Astrocyte of the cerebellum (primary cell): ENCODE data around the gene TRIOBP.

ENCODE experiments used
- DNase-seq: peaks from one replicate; pipeline ENCODE4 v3.0.0-alpha.2; 2011; ENCODE audit warnings: low read depth
- H3K4me3 ChIP-seq: 2 replicates; pipeline ENCODE4 v1.5.1; 2011; ENCODE audit warnings: mild to moderate bottlenecking, low read depth, low read length, moderate library complexity
- in situ Hi-C: cut with HindIII; loops from 2 replicates; pipeline ENCODE4 v1.10.0; 2017; ENCODE audit warnings: low sequenced_read_pairs
- TF ChIP-seq, protein P1 (sequence below): IDR thresholded peaks from 2 replicates; pipeline ENCODE4 v1.5.1; 2012; ENCODE audit warnings: low read length, low read depth, moderate library complexity, mild to moderate bottlenecking; ENCODE audit errors: missing control alignments

The TRIOBP gene

DNA sequence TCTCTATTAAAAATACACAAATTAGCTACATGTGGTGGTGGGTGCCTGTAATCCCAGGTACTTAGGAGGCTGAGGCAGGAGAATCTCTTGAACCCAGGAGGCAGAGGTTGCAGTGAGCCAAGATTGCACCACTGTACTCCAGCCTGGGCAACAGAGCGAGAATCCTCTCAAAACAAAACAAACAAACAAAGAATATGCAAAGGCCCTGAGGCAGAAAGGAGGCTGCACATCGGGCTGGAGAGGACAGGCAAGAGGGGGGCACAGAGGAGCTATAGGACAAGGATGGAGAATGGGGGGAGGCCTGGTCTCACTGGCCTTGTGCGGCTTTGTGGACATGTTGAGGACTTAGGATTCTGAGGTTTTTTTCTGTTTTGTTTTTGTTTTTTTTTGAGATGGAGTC, 8.4 kb downstream of the TRIOBP start:
- no peak for DNase-seq
- H3K4me3 ChIP-seq, result no peak overlapping the region
- TF ChIP-seq, protein P1, sequence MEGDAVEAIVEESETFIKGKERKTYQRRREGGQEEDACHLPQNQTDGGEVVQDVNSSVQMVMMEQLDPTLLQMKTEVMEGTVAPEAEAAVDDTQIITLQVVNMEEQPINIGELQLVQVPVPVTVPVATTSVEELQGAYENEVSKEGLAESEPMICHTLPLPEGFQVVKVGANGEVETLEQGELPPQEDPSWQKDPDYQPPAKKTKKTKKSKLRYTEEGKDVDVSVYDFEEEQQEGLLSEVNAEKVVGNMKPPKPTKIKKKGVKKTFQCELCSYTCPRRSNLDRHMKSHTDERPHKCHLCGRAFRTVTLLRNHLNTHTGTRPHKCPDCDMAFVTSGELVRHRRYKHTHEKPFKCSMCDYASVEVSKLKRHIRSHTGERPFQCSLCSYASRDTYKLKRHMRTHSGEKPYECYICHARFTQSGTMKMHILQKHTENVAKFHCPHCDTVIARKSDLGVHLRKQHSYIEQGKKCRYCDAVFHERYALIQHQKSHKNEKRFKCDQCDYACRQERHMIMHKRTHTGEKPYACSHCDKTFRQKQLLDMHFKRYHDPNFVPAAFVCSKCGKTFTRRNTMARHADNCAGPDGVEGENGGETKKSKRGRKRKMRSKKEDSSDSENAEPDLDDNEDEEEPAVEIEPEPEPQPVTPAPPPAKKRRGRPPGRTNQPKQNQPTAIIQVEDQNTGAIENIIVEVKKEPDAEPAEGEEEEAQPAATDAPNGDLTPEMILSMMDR, result no peak
- in situ Hi-C loops, result no loop called here

DNA sequence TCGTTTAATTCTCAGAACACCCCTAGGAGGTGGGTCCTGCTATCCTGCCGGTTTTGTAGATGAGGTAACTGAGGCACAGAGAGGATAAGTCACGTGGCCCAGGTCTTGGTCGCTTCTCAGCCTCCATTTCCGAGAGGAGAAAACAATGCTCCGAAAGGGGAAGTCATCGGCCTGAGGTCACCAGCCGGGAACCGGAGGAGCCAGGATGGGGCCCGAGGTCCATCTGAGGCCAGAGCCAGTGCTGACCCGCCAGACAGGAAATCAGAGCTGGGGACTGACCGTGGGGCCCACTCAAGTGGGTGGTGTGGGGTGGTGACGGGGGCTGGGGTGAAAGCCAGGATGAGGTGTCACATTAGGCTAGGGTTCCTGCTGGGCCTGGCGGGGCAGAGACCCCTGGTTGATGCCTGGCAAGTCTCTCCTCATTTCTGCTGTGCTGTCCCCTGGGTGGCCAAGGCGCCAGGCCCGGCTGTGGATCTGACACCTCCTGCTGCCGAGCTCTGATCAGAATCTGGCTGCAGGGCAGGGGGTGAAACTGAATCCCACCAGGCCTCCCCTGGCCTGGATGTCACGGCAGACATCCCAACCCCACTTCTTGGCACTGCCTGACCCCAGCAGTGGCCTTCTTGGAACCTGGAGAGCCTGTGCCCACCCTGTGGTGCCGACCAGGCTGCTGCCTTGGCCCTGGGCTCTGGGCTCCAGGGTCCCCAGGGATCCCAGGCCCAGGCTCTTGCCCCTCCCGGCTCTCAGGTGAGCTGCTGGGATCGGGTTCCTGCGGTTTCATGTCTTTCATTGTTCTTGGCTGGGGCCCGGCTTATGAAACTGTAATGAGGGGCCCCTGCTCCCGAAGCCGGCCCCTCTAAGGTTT, 12.0 kb downstream of the TRIOBP start:
- DNase-seq, result no peak
- no peak overlapping the region for H3K4me3 ChIP-seq
- in situ Hi-C loops, result no loop called here
- TF ChIP-seq, protein P1, result no peak

DNA sequence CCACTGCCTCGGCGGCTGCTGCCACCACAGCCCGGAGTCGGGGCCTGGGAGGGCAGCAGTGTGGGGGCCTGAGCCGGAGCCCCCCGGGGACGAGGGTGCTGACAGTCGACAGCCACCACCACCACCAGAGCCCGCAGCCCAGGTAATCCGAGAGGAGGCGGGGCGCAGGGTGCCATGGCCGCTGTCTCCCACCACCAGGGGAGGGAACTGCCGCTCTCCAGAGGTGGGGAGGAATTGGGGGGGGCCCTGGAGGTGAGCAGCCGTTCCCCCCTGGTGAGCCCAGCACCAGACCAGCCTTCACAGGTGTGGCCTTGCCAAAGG, 12.6 kb downstream of the TRIOBP start:
- no peak for DNase-seq
- no peak overlapping the region for H3K4me3 ChIP-seq
- in situ Hi-C loops, result no loop called here

DNA sequence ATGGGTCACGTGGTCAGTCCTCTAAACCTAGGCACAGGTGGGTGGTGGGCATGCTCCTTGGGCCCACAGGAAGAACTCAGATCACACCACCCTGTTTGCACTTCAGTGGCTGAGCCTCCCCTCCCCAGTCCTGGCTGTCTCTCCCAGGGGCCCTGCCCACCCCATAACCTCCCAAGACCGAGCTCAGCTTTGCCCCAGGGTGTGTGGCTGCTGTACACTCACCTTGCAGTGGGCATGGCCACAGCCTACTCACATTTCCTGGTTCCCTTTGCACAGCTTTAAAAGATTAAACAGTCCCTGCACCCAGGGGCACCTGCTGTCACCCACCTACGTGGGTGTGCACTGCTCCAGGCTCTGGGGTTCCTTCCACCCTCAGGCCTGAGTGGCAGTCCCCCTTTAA, 13.8 kb downstream of the TRIOBP start:
- in situ Hi-C loops, result no loop called here

More for the DNA sequence above, 12.6 kb downstream of the TRIOBP start:
- TF ChIP-seq, protein P1, result no peak

DNA sequence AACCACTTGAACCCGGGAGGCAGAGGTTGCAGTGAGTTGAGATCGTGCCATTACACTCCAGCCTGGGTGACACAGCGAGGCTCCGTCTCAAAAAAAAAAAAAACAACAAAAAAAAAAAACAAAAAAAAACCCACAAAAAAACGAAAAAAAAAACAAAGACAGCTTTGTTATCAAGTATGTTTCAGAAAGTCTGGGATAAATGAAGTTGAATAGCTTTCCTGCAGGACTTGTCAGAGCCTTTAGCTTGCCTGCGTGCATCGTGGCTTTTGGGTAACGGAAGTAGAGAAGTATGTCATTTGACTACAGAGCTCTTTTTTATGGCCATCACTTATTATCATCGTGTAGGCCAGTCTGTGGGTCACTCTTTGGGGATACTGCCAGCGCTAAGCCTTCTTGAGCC, 14.6 kb downstream of the TRIOBP start:
- in situ Hi-C loops, result no loop called here
- no peak for DNase-seq
- TF ChIP-seq, protein P1, result no peak
- no peak overlapping the region for H3K4me3 ChIP-seq

More for the DNA sequence above, 13.8 kb downstream of the TRIOBP start:
- H3K4me3 ChIP-seq, result no peak overlapping the region
- TF ChIP-seq, protein P1, result no peak
- DNase-seq, result no peak

DNA sequence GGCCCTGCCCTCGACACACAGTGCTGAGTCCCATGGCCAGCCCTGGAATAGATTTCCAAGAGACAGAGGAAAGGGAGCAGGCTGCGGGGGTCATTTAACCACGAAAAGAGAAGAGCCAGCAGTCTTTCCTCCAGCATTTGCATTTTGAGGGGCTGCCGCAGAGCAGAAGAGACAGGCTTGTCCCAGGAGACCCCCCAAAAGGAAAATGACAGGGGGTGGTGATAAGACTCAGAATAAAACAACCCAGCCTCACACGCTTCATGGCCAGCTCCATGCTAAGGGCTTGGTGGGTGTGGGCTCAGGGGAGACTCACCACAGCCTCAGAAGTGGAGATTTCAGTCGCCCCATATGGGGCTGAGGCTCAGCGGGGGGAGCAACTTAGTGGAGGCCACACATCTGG, 16.9 kb downstream of the TRIOBP start:
- in situ Hi-C loops, result no loop called here
- DNase-seq, result no peak
- no peak overlapping the region for H3K4me3 ChIP-seq
- TF ChIP-seq, protein P1, result no peak

DNA sequence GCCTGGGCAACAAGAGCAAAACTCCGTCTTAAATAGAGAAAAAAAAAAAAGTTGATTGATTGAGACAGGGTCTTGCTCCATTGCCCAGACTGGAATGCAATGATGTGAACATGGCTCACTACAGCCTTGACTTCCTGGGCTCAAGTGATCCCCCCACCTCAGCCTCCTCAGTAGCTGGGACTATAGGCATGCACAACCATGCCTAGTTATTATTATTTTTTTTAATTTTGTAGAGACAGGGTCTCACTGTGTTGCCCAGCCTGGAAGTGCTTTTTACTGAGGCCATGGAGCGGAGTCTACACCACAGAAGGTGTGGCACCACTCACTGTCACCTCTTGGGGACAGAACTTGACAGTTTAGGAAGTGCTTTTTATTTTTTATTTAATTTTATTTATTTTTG, 17.8 kb downstream of the TRIOBP start:
- TF ChIP-seq, protein P1, result no peak
- in situ Hi-C loops, result no loop called here
- no peak overlapping the region for H3K4me3 ChIP-seq
- no peak for DNase-seq
